GM12872 (cell line): ENCODE measurements around the gene INMT.

Source experiments
- CTCF ChIP-seq: IDR thresholded peaks from 3 replicates; pipeline ENCODE4 v1.5.1; 2011; ENCODE audit warnings: low read depth, mild to moderate bottlenecking, low read length, moderate library complexity; ENCODE audit not compliant: insufficient read depth

Gene INMT

GRCh38 chr7:30717181-30717580 lies 34.8 kb upstream of the INMT start:
- no peak for TF ChIP-seq CTCF

GRCh38 chr7:30721211-30721610 lies 30.7 kb upstream of the INMT start:
- no peak for TF ChIP-seq CTCF

GRCh38 chr7:30722187-30722586 lies 29.7 kb upstream of the INMT start:
- TF ChIP-seq CTCF = no peak

GRCh38 chr7:30722671-30723070 lies 29.3 kb upstream of the INMT start:
- TF ChIP-seq CTCF = no peak

- TF ChIP-seq CTCF = no peak
Observed at GRCh38 chr7:30723776-30724175, 28.2 kb upstream of the INMT start.

GRCh38 chr7:30726296-30727006 lies 25.5 kb upstream of the INMT start:
- peak; percentile 21; the same call in 1 of the 3 replicates for TF ChIP-seq CTCF

- TF ChIP-seq CTCF = no peak
Observed at GRCh38 chr7:30727061-30727945, 24.6 kb upstream of the INMT start.
